HepG2 (cell line): Measurements from ENCODE around the gene VARS2. TPM values are rescaled to one million over a fixed set of nuclear protein-coding genes. Genes with fewer than 3 reads are reported as not detected.

Experiments used
- DNMT3B ChIP-seq: conservative IDR thresholded peaks from 2 replicates; pipeline ENCODE4 v1.6.1; 2016; ENCODE audit warnings: missing biosample characterization, control low read depth
- JARID2 ChIP-seq: sonication (generic); formaldehyde crosslinking; IDR thresholded peaks from 2 replicates; pipeline ENCODE4 v1.8.1; 2023; ENCODE audit warnings: missing genetic modification reagents, inconsistent platforms; ENCODE audit not compliant: insufficient replicate concordance
- MYNN ChIP-seq: sonication (generic); formaldehyde crosslinking; IDR thresholded peaks from 2 replicates; pipeline ENCODE4 v1.4.0; 2020; ENCODE audit warnings: mild to moderate bottlenecking, low read depth, missing genetic modification reagents
- NR2F2 ChIP-seq: IDR thresholded peaks from 2 replicates; pipeline ENCODE4 v1.6.1; 2012; ENCODE audit warnings: low read depth, inconsistent platforms, borderline replicate concordance
- PRDM15 ChIP-seq: sonication (generic); formaldehyde crosslinking; IDR thresholded peaks from 2 replicates; pipeline ENCODE4 v1.4.0; 2020; ENCODE audit warnings: missing genetic modification reagents
- SMAD3 ChIP-seq: sonication (generic); formaldehyde crosslinking; IDR thresholded peaks from 2 replicates; pipeline ENCODE4 v1.4.0; 2020; ENCODE audit warnings: missing genetic modification reagents
- TFDP1 ChIP-seq: IDR thresholded peaks from 2 replicates; pipeline ENCODE4 v1.6.1; 2016; ENCODE audit warnings: missing compliant biosample characterization, missing genetic modification reagents, borderline replicate concordance
- THRA ChIP-seq: sonication (generic); formaldehyde crosslinking; IDR thresholded peaks from 2 replicates; pipeline ENCODE4 v1.4.0; 2020; ENCODE audit warnings: missing genetic modification reagents, borderline replicate concordance
- ZKSCAN5 ChIP-seq: sonication (generic); formaldehyde crosslinking; IDR thresholded peaks from 2 replicates; pipeline ENCODE4 v1.5.1; 2020; ENCODE audit warnings: mild to moderate bottlenecking, missing genetic modification reagents
- ZNF124 ChIP-seq: sonication (generic); formaldehyde crosslinking; IDR thresholded peaks from 2 replicates; pipeline ENCODE4 v1.4.0; 2020; ENCODE audit warnings: missing genetic modification reagents
- ZNF17 ChIP-seq: sonication (generic); formaldehyde crosslinking; IDR thresholded peaks from 2 replicates; pipeline ENCODE4 v1.5.0; 2020; ENCODE audit warnings: mild to moderate bottlenecking, missing genetic modification reagents
- ZNF251 ChIP-seq: sonication (generic); formaldehyde crosslinking; IDR thresholded peaks from 2 replicates; pipeline ENCODE4 v1.9.0; 2021; ENCODE audit warnings: mild to moderate bottlenecking, missing genetic modification reagents
- ZNF33B ChIP-seq: sonication (generic); formaldehyde crosslinking; IDR thresholded peaks from 2 replicates; pipeline ENCODE4 v1.5.1; 2020; ENCODE audit warnings: mild to moderate bottlenecking, missing genetic modification reagents
- ZNF451 ChIP-seq: sonication (generic); formaldehyde crosslinking; IDR thresholded peaks from 2 replicates; pipeline ENCODE4 v1.5.0; 2020; ENCODE audit warnings: mild to moderate bottlenecking, missing genetic modification reagents
- ZNF468 ChIP-seq: sonication (generic); formaldehyde crosslinking; IDR thresholded peaks from 2 replicates; pipeline ENCODE4 v1.8.0; 2022; ENCODE audit warnings: mild to moderate bottlenecking, moderate library complexity, missing genetic modification reagents
- ZNF512 ChIP-seq: sonication (generic); formaldehyde crosslinking; IDR thresholded peaks from 2 replicates; pipeline ENCODE4 v1.4.0; 2020; ENCODE audit warnings: mild to moderate bottlenecking, missing genetic modification reagents
- ZNF546 ChIP-seq: sonication (generic); formaldehyde crosslinking; conservative IDR thresholded peaks from 2 replicates; pipeline ENCODE4 v1.8.1; 2023; ENCODE audit warnings: mild to moderate bottlenecking, missing genetic modification reagents
- ZNF670 ChIP-seq: sonication (generic); formaldehyde crosslinking; IDR thresholded peaks from 2 replicates; pipeline ENCODE4 v1.8.0; 2022; ENCODE audit warnings: mild to moderate bottlenecking, missing genetic modification reagents, borderline replicate concordance
- ZSCAN29 ChIP-seq: sonication (generic); formaldehyde crosslinking; conservative IDR thresholded peaks from 2 replicates; pipeline ENCODE4 v1.4.0; 2020; ENCODE audit warnings: mild to moderate bottlenecking, missing genetic modification reagents
- polyA plus RNA-seq, 8 experiments: library from polyadenylated mRNA; depleted of rRNA in 3 of 8; stranded (reverse) in 7 of 8; unstranded in 1 of 8; fragments of >200 nt; fragmentation: Illumina TruSeq in 4 of 8; extraction: Trizol in 4 of 8; gene quantifications; 2 replicates each; pipeline versions ENCODE4 v1.2.1 to v1.2.3, GENCODE V29; 2011 to 2016; ENCODE audit warnings: low read depth in 4 of 8, missing spikeins in 1 of 8, mixed read lengths in 1 of 8; ENCODE audit not compliant: insufficient read depth in 1 of 8
- total RNA-seq, 5 experiments: library from RNA; depleted of rRNA; stranded (reverse); fragments of >200 nt; fragmentation: Illumina TruSeq; extraction: Trizol; gene quantifications; 2 replicates each; pipeline ENCODE4 v1.2.3, GENCODE V29; 2016; ENCODE audit warnings: low read depth in 1 of 5

VARS2 gene
- total and polyA plus RNA-seq, 2 of the 13 experiments (the other 11 are each of a cell fraction or from before 2014, with no cell fraction given) = 61.8 to 71.8 TPM

GRCh38 chr6:30907758-30908591 is 6.1 kb upstream of the VARS2 start, which contains the start of gene GTF2H4 (continued):
- TF ChIP-seq ZSCAN29 (CRISPR knock-in tag) (peak; percentile 67; the same call in 1 of the 2 replicates), ZNF512 (CRISPR knock-in tag) (no peak), ZNF546 (CRISPR knock-in tag) (peak; percentile 82; the same call in 1 of the 2 replicates), ZKSCAN5 (CRISPR knock-in tag) (peak; percentile 99), DNMT3B (CRISPR knock-in tag) (0 out of 2 replicates have a peak, but pooled peaks have one; percentile 63), ZNF33B (CRISPR knock-in tag) (no peak; the same call in 1 of the 2 replicates), ZNF124 (peak; percentile 97), ZNF251 (CRISPR knock-in tag) (no peak), ZNF451 (peak; percentile 52), ZNF468 (CRISPR knock-in tag) (0 out of 2 replicates have a peak, but pooled peaks have one; percentile 29), ZNF17 (no peak), TFDP1 (CRISPR knock-in tag) (peak; percentile 58; the same call in 1 of the 2 replicates), ZNF670 (CRISPR knock-in tag) (peak; percentile 66; the same call in 1 of the 2 replicates), SMAD3 (CRISPR knock-in tag) (peak; percentile 80; the same call in 1 of the 2 replicates), NR2F2 (0 out of 2 replicates have a peak, but pooled peaks have one; percentile 31), PRDM15 (CRISPR knock-in tag) (no peak), THRA (CRISPR knock-in tag) (peak; percentile 69; the same call in 1 of the 2 replicates), JARID2 (CRISPR knock-in tag) (peak; percentile 72), MYNN (peak; percentile 91; the same call in 1 of the 2 replicates)
